Stimulated activated CD8-positive, alpha-beta memory T cell treated with anti-CD3 and anti-CD28 coated beads, Interleukin-15, amount 100 ng/mL, for 48 hours (primary cell): ENCODE measurements around the gene PPP1R2.
A peak's percentile ranks its signal among the peaks of the same experiment; 100 is the strongest.
"Not testable (repeated sequence)": the region's sequence is repeated elsewhere in the genome, so short reads cannot be mapped to it uniquely, and the experiment has no call there.

ENCODE experiments used
- DNase-seq, 2 donors: peaks; one replicate each; pipeline ENCODE4 v3.0.0-alpha.2; 2020; ENCODE audit warnings: low read depth in 2 of 2

The PPP1R2 gene

GRCh38 chr3:195537995-195538394 is 5.1 kb downstream of the PPP1R2 start:
- peak; percentile 36 to 47 for DNase-seq

- DNase-seq: no peak
Measured at GRCh38 chr3:195535293-195535692, 7.8 kb downstream of the PPP1R2 start.

GRCh38 chr3:195532834-195533233 is 10.3 kb downstream of the PPP1R2 start:
- no peak for DNase-seq

- DNase-seq: no peak
Measured at GRCh38 chr3:195532345-195532744, 10.8 kb downstream of the PPP1R2 start.

GRCh38 chr3:195531683-195532082 is 11.4 kb downstream of the PPP1R2 start:
- no peak for DNase-seq

GRCh38 chr3:195526492-195526891 is 16.6 kb downstream of the PPP1R2 start:
- no peak for DNase-seq

GRCh38 chr3:195524171-195524896 is 18.8 kb downstream of the PPP1R2 start:
- DNase-seq: no peak

GRCh38 chr3:195522254-195523023 is 20.7 kb downstream of the PPP1R2 start:
- DNase-seq: no peak

GRCh38 chr3:195517030-195517429 is 26.1 kb downstream of the PPP1R2 start:
- DNase-seq: no peak

- not testable (repeated sequence) for DNase-seq
Measured at GRCh38 chr3:195514610-195515235, 28.4 kb downstream of the PPP1R2 start.

- no peak for DNase-seq
Measured at GRCh38 chr3:195512798-195513345, 30.3 kb downstream of the PPP1R2 start.

- DNase-seq: no peak
Measured at GRCh38 chr3:195511136-195511535, 32.0 kb downstream of the PPP1R2 start.

GRCh38 chr3:195508185-195508584 is 34.9 kb downstream of the PPP1R2 start:
- no peak for DNase-seq

GRCh38 chr3:195475614-195476013 is 67.5 kb downstream of the PPP1R2 start:
- DNase-seq: no peak

- DNase-seq: not testable (repeated sequence)
Measured at GRCh38 chr3:195475116-195475515, 68.0 kb downstream of the PPP1R2 start.

GRCh38 chr3:195468841-195469240 is 74.3 kb downstream of the PPP1R2 start:
- DNase-seq: no peak

- DNase-seq: no peak
Measured at GRCh38 chr3:195468391-195468776, 74.7 kb downstream of the PPP1R2 start.

- no peak for DNase-seq
Measured at GRCh38 chr3:195467641-195468390, 75.3 kb downstream of the PPP1R2 start.

- no peak for DNase-seq
Measured at GRCh38 chr3:195466251-195466650, 76.9 kb downstream of the PPP1R2 start.
